HAP-1 (cell line): ENCODE data around the gene MDN1.
A peak's percentile ranks its signal among the peaks of the same experiment; 100 is the strongest.

Experiments used
- DNase-seq, 2 experiments: peaks; one replicate each; pipeline ENCODE4 v3.0.0-alpha.2; 2016 to 2020; ENCODE audit warnings: low spot score in 2 of 2
- H3K27me3 ChIP-seq: fragments of 250-450 bp; sonication (Bioruptor Pico); 2 replicates; pipeline ENCODE4 v1.5.1; 2020; ENCODE audit warnings: low read depth, mild to moderate bottlenecking, moderate library complexity
- H3K36me3 ChIP-seq: fragments of 250-450 bp; sonication (Bioruptor Pico); replicated peaks from 2 replicates; pipeline ENCODE4 v1.5.1; 2020; ENCODE audit warnings: mild to moderate bottlenecking
- H3K4me1 ChIP-seq: fragments of 250-450 bp; sonication (Bioruptor Pico); 2 replicates; pipeline ENCODE4 v1.5.1; 2020; ENCODE audit warnings: mild to moderate bottlenecking
- H3K4me3 ChIP-seq: fragments of 250-450 bp; sonication (Bioruptor Pico); 2 replicates; pipeline ENCODE4 v1.5.1; 2020; ENCODE audit warnings: mild to moderate bottlenecking, moderate library complexity
- H3K9me3 ChIP-seq: fragments of 250-450 bp; sonication (Bioruptor Pico); 2 replicates; pipeline ENCODE4 v1.5.1; 2020; ENCODE audit warnings: mild to moderate bottlenecking, moderate library complexity
- in situ Hi-C: fragments of 300-500 bp; cut with MboI; formaldehyde crosslinking; loops from 3 replicates; pipeline ENCODE4 v1.14.3; 2020; ENCODE audit warnings: low sequenced_read_pairs, inconsistent platforms, mixed read lengths

The MDN1 gene

GRCh38 chr6:89690944-89691324 is 128.7 kb downstream of the MDN1 start:
- H3K27me3 ChIP-seq, result no peaks in the 10 kb centered on the region
- no peak for DNase-seq
- in situ Hi-C loops, result no loop called here
- no peaks in the 10 kb centered on the region for H3K9me3 ChIP-seq
- H3K36me3 ChIP-seq, result peaks cover 94% of the 10 kb centered on the region
- no peak overlapping the region for H3K4me3 ChIP-seq
- H3K4me1 ChIP-seq, result no peaks in the 10 kb centered on the region

- Histone ChIP-seq H3K4me3 (no peak overlapping the region), H3K4me1 (no peaks in the 10 kb centered on the region), H3K9me3 (no peaks in the 10 kb centered on the region), H3K36me3 (peaks cover 97% of the 10 kb centered on the region), H3K27me3 (no peaks in the 10 kb centered on the region)
- DNase-seq, result peak; percentile 30 to 37
- in situ Hi-C loops, result no loop called here
Observed at GRCh38 chr6:89689732-89690131, 129.9 kb downstream of the MDN1 start.

- no peak for DNase-seq
- H3K4me3 ChIP-seq, result no peak overlapping the region
- H3K36me3 ChIP-seq, result peaks cover 96% of the 10 kb centered on the region
- in situ Hi-C loops, result no loop called here
- no peaks in the 10 kb centered on the region for H3K27me3 ChIP-seq
- no peaks in the 10 kb centered on the region for H3K4me1 ChIP-seq
- no peaks in the 10 kb centered on the region for H3K9me3 ChIP-seq
Observed at GRCh38 chr6:89688328-89688727, 131.3 kb downstream of the MDN1 start.

- Histone ChIP-seq H3K4me3 (no peak overlapping the region), H3K9me3 (no peaks in the 10 kb centered on the region), H3K4me1 (no peaks in the 10 kb centered on the region), H3K27me3 (no peaks in the 10 kb centered on the region), H3K36me3 (peaks cover 93% of the 10 kb centered on the region)
- DNase-seq, result no peak
- in situ Hi-C loops, result no loop called here
Observed at GRCh38 chr6:89685311-89685710, 134.3 kb downstream of the MDN1 start.

GRCh38 chr6:89682991-89683390 is 136.6 kb downstream of the MDN1 start:
- H3K4me1 ChIP-seq, result no peaks in the 10 kb centered on the region
- H3K4me3 ChIP-seq, result no peak overlapping the region
- H3K27me3 ChIP-seq, result no peaks in the 10 kb centered on the region
- no peaks in the 10 kb centered on the region for H3K9me3 ChIP-seq
- peaks cover 94% of the 10 kb centered on the region for H3K36me3 ChIP-seq
- in situ Hi-C loops, result no loop called here
- DNase-seq, result no peak

DNA sequence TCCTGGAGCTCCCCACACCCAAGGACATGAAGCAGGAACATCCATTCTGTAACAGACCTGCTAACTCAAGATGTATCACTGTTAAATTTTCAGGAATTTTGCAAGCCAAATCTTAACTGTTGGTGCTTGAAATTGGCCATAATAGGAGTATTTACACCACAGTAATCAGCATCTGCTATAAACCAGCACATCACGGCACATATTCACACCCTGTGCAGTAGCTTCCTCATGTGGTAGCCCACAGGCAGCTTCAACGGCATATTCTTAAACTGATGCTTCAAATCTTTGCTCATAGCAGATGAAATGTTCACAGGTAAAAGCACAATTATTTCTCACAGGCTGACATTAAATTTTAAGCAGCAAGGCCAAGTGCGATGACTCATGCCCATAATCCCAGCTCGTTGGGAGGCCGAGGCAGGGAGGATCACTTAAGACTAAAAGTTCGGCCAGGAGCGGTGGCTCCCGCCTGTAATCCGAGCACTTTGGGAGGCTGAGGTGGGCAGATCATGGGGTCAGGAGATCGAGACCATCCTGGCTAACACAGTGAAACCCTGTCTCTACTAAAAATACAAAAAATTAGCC is 137.5 kb downstream of the MDN1 start:
- DNase-seq, result no peak
- no peaks in the 10 kb centered on the region for H3K27me3 ChIP-seq
- in situ Hi-C loops, result no loop called here
- no peaks in the 10 kb centered on the region for H3K9me3 ChIP-seq
- H3K4me1 ChIP-seq, result no peaks in the 10 kb centered on the region
- H3K4me3 ChIP-seq, result no peak overlapping the region
- peaks cover 94% of the 10 kb centered on the region for H3K36me3 ChIP-seq

DNA sequence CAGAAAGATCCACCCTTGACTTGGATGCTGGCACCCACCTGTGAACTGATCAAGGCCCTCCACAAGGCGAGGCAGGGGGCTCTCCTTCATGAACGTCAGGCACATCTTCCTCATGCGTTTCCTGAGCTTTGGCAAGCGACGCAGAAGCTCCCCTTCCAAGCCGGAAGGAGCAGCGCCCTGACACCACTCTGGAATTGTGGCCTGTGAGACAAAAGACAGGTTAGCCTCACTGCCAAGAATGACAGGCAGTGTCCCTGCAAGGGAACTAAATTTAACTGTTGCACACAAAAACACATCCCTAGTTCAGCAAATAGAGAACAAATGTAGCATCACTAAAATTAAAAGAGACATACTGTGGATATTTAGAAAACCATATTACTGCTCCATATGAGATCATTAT is 139.0 kb downstream of the MDN1 start:
- peaks cover 94% of the 10 kb centered on the region for H3K36me3 ChIP-seq
- no peak for DNase-seq
- no peaks in the 10 kb centered on the region for H3K9me3 ChIP-seq
- H3K4me1 ChIP-seq, result no peaks in the 10 kb centered on the region
- H3K4me3 ChIP-seq, result no peak overlapping the region
- H3K27me3 ChIP-seq, result no peaks in the 10 kb centered on the region
- in situ Hi-C loops, result no loop called here

- Histone ChIP-seq H3K36me3 (peaks cover 94% of the 10 kb centered on the region), H3K27me3 (no peaks in the 10 kb centered on the region), H3K4me1 (no peaks in the 10 kb centered on the region), H3K4me3 (no peak overlapping the region), H3K9me3 (no peaks in the 10 kb centered on the region)
- no peak for DNase-seq
- in situ Hi-C loops, result no loop called here
Observed at GRCh38 chr6:89680150-89680549, 139.4 kb downstream of the MDN1 start.

GRCh38 chr6:89679215-89680120 is 140.1 kb downstream of the MDN1 start:
- in situ Hi-C loops, result no loop called here
- Histone ChIP-seq H3K4me1 (no peaks in the 10 kb centered on the region), H3K4me3 (no peak overlapping the region), H3K9me3 (no peaks in the 10 kb centered on the region), H3K36me3 (peaks cover 94% of the 10 kb centered on the region), H3K27me3 (no peaks in the 10 kb centered on the region)
- no peak for DNase-seq

DNA sequence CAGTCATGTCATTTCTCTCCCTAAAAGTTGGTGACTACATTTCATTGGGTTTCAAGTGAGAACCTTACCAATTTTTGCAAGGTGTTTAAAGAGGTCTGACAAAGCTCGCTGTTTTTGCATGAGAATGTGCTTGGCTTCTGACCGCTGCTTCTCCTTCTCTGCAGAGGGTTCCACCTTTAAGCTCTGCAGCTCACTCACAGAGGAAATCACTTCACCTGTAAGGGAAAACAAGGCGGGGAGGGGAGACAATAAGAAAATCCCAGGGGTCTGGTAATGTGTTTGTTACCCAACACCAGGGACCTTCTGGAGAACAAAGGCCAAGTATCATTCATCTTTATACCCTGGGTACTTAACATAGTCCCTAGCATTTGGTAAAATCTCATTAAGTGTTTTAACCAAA is 141.1 kb downstream of the MDN1 start:
- Histone ChIP-seq H3K4me3 (no peak overlapping the region), H3K36me3 (peaks cover 94% of the 10 kb centered on the region), H3K27me3 (no peaks in the 10 kb centered on the region), H3K4me1 (no peaks in the 10 kb centered on the region), H3K9me3 (no peaks in the 10 kb centered on the region)
- no peak for DNase-seq
- in situ Hi-C loops, result no loop called here

DNA sequence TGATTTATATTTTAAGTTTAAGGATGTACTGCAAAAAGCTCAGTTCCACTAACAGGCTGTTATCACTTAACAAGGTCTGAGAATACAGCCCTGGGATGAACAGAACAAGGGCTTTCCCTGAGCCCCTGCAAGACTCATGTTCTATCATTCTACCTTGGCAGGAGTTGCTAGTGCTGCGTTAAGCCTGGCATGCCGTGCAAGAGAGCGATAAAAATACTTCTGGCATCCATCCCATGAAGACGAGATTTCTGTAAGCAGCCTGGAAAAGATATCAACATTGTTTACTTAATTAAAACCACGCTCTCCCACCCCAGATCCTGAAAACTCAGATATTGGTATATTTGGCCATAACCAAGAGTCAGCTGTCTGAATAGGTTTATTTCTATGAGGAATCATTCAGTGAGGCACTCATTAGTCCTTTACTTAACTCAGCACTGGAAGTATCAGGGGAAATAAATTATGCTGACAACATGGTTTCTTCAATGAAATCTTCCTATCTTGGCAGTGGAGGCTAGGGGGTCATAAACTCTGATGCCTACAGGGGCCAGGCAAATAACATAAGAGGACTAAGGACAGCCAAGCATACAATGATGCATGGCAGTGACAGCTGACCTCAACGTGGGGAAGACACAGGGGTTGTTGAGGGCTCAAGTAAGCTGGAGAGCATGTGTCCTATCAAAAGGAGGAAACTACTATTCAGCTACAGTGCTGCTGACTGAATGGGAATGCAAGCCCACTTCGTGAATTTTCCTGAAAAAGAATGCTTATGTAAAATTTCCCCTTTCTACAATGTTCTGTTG is 143.4 kb downstream of the MDN1 start:
- DNase-seq, result no peak
- no peaks in the 10 kb centered on the region for H3K9me3 ChIP-seq
- in situ Hi-C loops, result no loop called here
- H3K36me3 ChIP-seq, result peaks cover 96% of the 10 kb centered on the region
- H3K27me3 ChIP-seq, result no peaks in the 10 kb centered on the region
- H3K4me1 ChIP-seq, result no peaks in the 10 kb centered on the region
- H3K4me3 ChIP-seq, result no peak overlapping the region

DNA sequence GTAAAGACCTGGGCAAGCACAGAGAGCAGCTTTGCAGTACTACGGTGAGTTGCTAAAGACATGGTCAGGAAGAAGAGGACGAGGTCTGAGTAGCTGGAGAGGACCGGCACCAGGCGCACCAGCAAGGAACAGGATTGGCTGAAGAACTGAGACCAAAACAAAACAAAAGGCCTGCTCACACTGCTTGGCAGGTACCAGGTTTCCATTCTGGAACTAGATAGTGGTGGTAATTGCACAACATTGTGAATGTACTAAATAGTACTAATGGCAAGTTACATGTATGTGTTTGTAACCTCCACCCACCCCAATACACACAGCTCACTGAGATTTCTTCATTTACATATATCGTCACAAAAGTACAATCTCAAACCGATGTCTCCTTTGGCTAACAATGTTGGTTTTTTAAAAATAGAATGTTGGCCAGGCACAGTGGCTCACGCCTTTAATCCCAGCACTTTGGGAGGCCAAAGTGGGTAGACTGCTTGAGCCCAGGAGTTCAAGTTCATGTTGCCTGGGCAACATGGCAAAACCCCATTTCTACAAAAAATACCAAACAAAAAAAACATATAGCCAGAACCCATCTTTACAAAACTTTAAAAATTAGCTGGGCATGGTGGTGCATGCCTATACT is 148.5 kb downstream of the MDN1 start:
- H3K27me3 ChIP-seq, result no peaks in the 10 kb centered on the region
- in situ Hi-C loops, result no loop called here
- H3K4me3 ChIP-seq, result no peak overlapping the region
- H3K4me1 ChIP-seq, result no peaks in the 10 kb centered on the region
- no peak for DNase-seq
- H3K9me3 ChIP-seq, result no peaks in the 10 kb centered on the region
- H3K36me3 ChIP-seq, result peaks cover 75% of the 10 kb centered on the region

- H3K4me3 ChIP-seq, result no peak overlapping the region
- in situ Hi-C loops, result no loop called here
Observed at GRCh38 chr6:89669002-89669401, 150.6 kb downstream of the MDN1 start.

More at GRCh38 chr6:89669002-89669401, 150.6 kb downstream of the MDN1 start:
- Histone ChIP-seq H3K4me1 (no peaks in the 10 kb centered on the region), H3K36me3 (peaks cover 64% of the 10 kb centered on the region), H3K9me3 (no peaks in the 10 kb centered on the region), H3K27me3 (no peaks in the 10 kb centered on the region)
- no peak for DNase-seq
